Stimulated activated CD4-positive, alpha-beta T cell treated with anti-CD3 and anti-CD28 coated beads, Interleukin-4, amount 100 ng/mL, for 4 hours (primary cell): ENCODE measurements around the gene CAPG.
"Not testable (repeated sequence)": the region's sequence is repeated elsewhere in the genome, so short reads cannot be mapped to it uniquely, and the experiment has no call there.

Experiments
- DNase-seq, 2 experiments: peaks; one replicate each; pipeline ENCODE4 v3.0.0-alpha.2; 2020

Gene CAPG

GRCh38 chr2:85396531-85397470 is 13.4 kb downstream of the CAPG start:
- DNase-seq: no peak

GRCh38 chr2:85395912-85396475 is 14.2 kb downstream of the CAPG start:
- no peak for DNase-seq

- no peak for DNase-seq
These were observed 15.2 kb downstream of the CAPG start for GRCh38 chr2:85394976-85395375.

- no peak for DNase-seq
These were observed 15.9 kb downstream of the CAPG start for GRCh38 chr2:85394261-85394681.

GRCh38 chr2:85393836-85394235 is 16.3 kb downstream of the CAPG start:
- no peak for DNase-seq

GRCh38 chr2:85390941-85391669 is 19.1 kb downstream of the CAPG start:
- peak; percentile 58 to 72 for DNase-seq

- no peak for DNase-seq
These were observed 21.2 kb downstream of the CAPG start for GRCh38 chr2:85388878-85389538.

- DNase-seq: no peak
These were observed 22.4 kb downstream of the CAPG start for GRCh38 chr2:85387754-85388153.

GRCh38 chr2:85385746-85386145 is 24.4 kb downstream of the CAPG start:
- DNase-seq: no peak

GRCh38 chr2:85383850-85384249 is 26.3 kb downstream of the CAPG start:
- DNase-seq: no peak

GRCh38 chr2:85383151-85383550 is 27.0 kb downstream of the CAPG start:
- DNase-seq: not testable (repeated sequence)

GRCh38 chr2:85380048-85380447 is 30.1 kb downstream of the CAPG start:
- no peak for DNase-seq

- no peak for DNase-seq
These were observed 31.9 kb downstream of the CAPG start for GRCh38 chr2:85378257-85378656.

- no peak for DNase-seq
These were observed 33.1 kb downstream of the CAPG start for GRCh38 chr2:85377083-85377482.

- DNase-seq: no peak
These were observed 33.7 kb downstream of the CAPG start for GRCh38 chr2:85376291-85377065.

- DNase-seq: no peak
These were observed 39.1 kb downstream of the CAPG start for GRCh38 chr2:85371045-85371444.

- DNase-seq: no peak
These were observed 40.7 kb downstream of the CAPG start for GRCh38 chr2:85369500-85369899.

GRCh38 chr2:85368921-85369320 is 41.2 kb downstream of the CAPG start:
- no peak for DNase-seq

- no peak for DNase-seq
These were observed 43.0 kb downstream of the CAPG start for GRCh38 chr2:85367180-85367579.

GRCh38 chr2:85362653-85363387 is 47.3 kb downstream of the CAPG start:
- not testable (repeated sequence) for DNase-seq

GRCh38 chr2:85357736-85358135 is 52.4 kb downstream of the CAPG start:
- DNase-seq: no peak

GRCh38 chr2:85356186-85356585 is 54.0 kb downstream of the CAPG start:
- no peak for DNase-seq
